BJ (cell line): ENCODE data around the gene ARMC9. TPM values are rescaled to one million over a fixed set of nuclear protein-coding genes. Genes with fewer than 3 reads are reported as not detected.

ENCODE experiments used
- CTCF ChIA-PET: fragments of 350-600 bp; formaldehyde crosslinking; extraction: SDS; loops from one replicate; lab custom pipeline; 2021; ENCODE audit warnings: antibody characterized with exemption, inconsistent platforms; lab: Yijun Ruan, JAX
- POLR2A ChIA-PET: fragments of 300-600 bp; sonication (Branson Sonifier 250); formaldehyde crosslinking; extraction: SDS; loops from one replicate; lab custom pipeline; 2021; ENCODE audit warnings: antibody characterized with exemption; lab: Charles Lee
- DNase-seq: peaks from one replicate; pipeline ENCODE4 v3.0.0-alpha.2; 2011; ENCODE audit warnings: low read depth
- H3K27me3 ChIP-seq: 2 replicates; pipeline ENCODE4 v1.6.0; 2011; ENCODE audit warnings: low read length; ENCODE audit not compliant: control insufficient read depth, insufficient read depth
- H3K36me3 ChIP-seq: 2 replicates; pipeline ENCODE4 v1.5.1; 2011; ENCODE audit warnings: low read length; ENCODE audit not compliant: control insufficient read depth, insufficient read depth
- H3K4me3 ChIP-seq: 2 replicates; pipeline ENCODE4 v1.5.1; 2011; ENCODE audit warnings: low read depth, mild to moderate bottlenecking, control low read depth, low read length
- CTCF ChIP-seq: IDR thresholded peaks from 2 replicates; pipeline ENCODE4 v1.5.1; 2011; ENCODE audit warnings: low read depth, mild to moderate bottlenecking, control low read depth, inconsistent platforms, low read length, moderate library complexity; ENCODE audit not compliant: insufficient read depth
- polyA plus RNA-seq: library from polyadenylated mRNA; depleted of rRNA; stranded (reverse); fragments of >200 nt; gene quantifications from 2 replicates; pipeline ENCODE4 v1.2.3, GENCODE V29; 2011

The ARMC9 gene
- polyA plus RNA-seq, 1 experiment = 83.1 TPM

GRCh38 chr2:231187736-231188505 is 10.5 kb upstream of the ARMC9 start:
- DNase-seq = no peak
- no peak for TF ChIP-seq CTCF
- Histone ChIP-seq H3K4me3 (no peak overlapping the region), H3K27me3 (no peaks in the 10 kb centered on the region), H3K36me3 (no peaks in the 10 kb centered on the region)
- POLR2A ChIA-PET = no interaction called here
- CTCF ChIA-PET = interaction anchor here (1.0 to 1.9 kb wide), 5 partner anchors 8 to 225 kb away, joined by 3 to 6 read pairs (median 3); no protein-coding TSS in a partner anchor

GRCh38 chr2:231188506-231189170 is 9.8 kb upstream of the ARMC9 start:
- ChIA-PET POLR2A (no interaction called here), CTCF (interaction anchor here (0.6 to 1.9 kb wide), 5 partner anchors 76 to 239 kb away, joined by 3 to 11 read pairs (median 3); no protein-coding TSS in a partner anchor)
- DNase-seq = no peak
- TF ChIP-seq CTCF = no peak
- no peak overlapping the region for H3K4me3 ChIP-seq
- H3K27me3 ChIP-seq = no peaks in the 10 kb centered on the region
- H3K36me3 ChIP-seq = no peaks in the 10 kb centered on the region

GRCh38 chr2:231189171-231189530 is 9.3 kb upstream of the ARMC9 start:
- Histone ChIP-seq H3K36me3 (no peaks in the 10 kb centered on the region), H3K27me3 (no peaks in the 10 kb centered on the region), H3K4me3 (no peak overlapping the region)
- CTCF ChIA-PET = interaction anchor here (0.6 to 1.9 kb wide), 4 partner anchors 77 to 238 kb away, joined by 3 to 11 read pairs (median 4); no protein-coding TSS in a partner anchor
- DNase-seq = no peak
- TF ChIP-seq CTCF = no peak
- POLR2A ChIA-PET = no interaction called here

GRCh38 chr2:231189571-231190495 is 8.6 kb upstream of the ARMC9 start:
- ChIA-PET POLR2A (no interaction called here), CTCF (interaction anchor here (0.5 to 1.9 kb wide), 5 partner anchors 22 to 86 kb away, joined by 3 to 11 read pairs (median 4); no protein-coding TSS in a partner anchor)
- H3K36me3 ChIP-seq = no peaks in the 10 kb centered on the region
- DNase-seq = no peak
- H3K27me3 ChIP-seq = no peaks in the 10 kb centered on the region
- H3K4me3 ChIP-seq = no peak overlapping the region
- TF ChIP-seq CTCF = no peak
